HUES6 (cell line): ENCODE data around the gene LYPD1.

Experiments
- H3K27ac ChIP-seq: 2 replicates; pipeline ENCODE4 v1.7.0; 2013; ENCODE audit warnings: low read depth, mild to moderate bottlenecking, low read length, inconsistent platforms
- H3K27me3 ChIP-seq: 2 replicates; pipeline ENCODE4 v1.6.1; 2013; ENCODE audit warnings: low read length; ENCODE audit not compliant: control insufficient read depth, insufficient read depth
- H3K36me3 ChIP-seq: 2 replicates; pipeline ENCODE4 v1.6.1; 2013; ENCODE audit warnings: low read length; ENCODE audit not compliant: control insufficient read depth, insufficient read depth
- H3K4me1 ChIP-seq: 2 replicates; pipeline ENCODE4 v1.6.1; 2013; ENCODE audit warnings: low read length; ENCODE audit not compliant: control insufficient read depth, insufficient read depth
- H3K4me3 ChIP-seq: 2 replicates; pipeline ENCODE4 v1.5.1; 2013; ENCODE audit warnings: low read depth, low read length
- H3K9ac ChIP-seq: one replicate; pipeline ENCODE4 v1.6.1; 2013; ENCODE audit warnings: mild to moderate bottlenecking, low read length
- H3K9me3 ChIP-seq: 2 replicates; pipeline ENCODE4 v1.6.1; 2013; ENCODE audit warnings: low read depth, low read length; ENCODE audit not compliant: control insufficient read depth, insufficient read depth

The LYPD1 gene

GRCh38 chr2:132607426-132608090 is 62.4 kb downstream of the LYPD1 start:
- no peak overlapping the region for H3K4me3 ChIP-seq
- H3K9ac ChIP-seq, result no peak overlapping the region
- peaks cover 16% of the 10 kb centered on the region for H3K4me1 ChIP-seq
- H3K9me3 ChIP-seq, result no peaks in the 10 kb centered on the region
- H3K27ac ChIP-seq, result no peak overlapping the region
- no peaks in the 10 kb centered on the region for H3K27me3 ChIP-seq
- no peaks in the 10 kb centered on the region for H3K36me3 ChIP-seq

DNA sequence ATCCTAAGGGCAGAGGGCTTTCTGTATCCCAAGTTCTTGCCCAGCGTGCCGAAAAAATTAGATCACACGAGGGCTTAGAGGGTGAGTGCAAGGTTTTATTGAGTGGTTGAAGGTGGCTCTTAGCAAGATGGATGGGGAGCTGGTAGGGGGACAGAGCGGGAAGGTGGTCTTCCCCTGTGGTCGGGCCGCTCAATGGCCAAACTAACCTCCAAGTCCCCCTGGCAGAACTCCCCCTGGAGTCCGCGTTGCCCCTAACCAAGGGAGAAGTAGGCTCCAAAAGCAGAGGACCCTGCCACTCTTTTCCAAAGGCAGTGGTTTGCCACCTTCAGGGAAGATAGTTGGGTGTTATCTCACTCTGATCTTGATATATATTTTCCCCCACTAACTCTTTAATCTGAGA is 63.4 kb downstream of the LYPD1 start:
- no peak overlapping the region for H3K9ac ChIP-seq
- H3K9me3 ChIP-seq, result no peaks in the 10 kb centered on the region
- H3K27me3 ChIP-seq, result no peaks in the 10 kb centered on the region
- H3K36me3 ChIP-seq, result no peaks in the 10 kb centered on the region
- peaks cover 13% of the 10 kb centered on the region for H3K4me1 ChIP-seq
- no peak overlapping the region for H3K27ac ChIP-seq
- no peak overlapping the region for H3K4me3 ChIP-seq

DNA sequence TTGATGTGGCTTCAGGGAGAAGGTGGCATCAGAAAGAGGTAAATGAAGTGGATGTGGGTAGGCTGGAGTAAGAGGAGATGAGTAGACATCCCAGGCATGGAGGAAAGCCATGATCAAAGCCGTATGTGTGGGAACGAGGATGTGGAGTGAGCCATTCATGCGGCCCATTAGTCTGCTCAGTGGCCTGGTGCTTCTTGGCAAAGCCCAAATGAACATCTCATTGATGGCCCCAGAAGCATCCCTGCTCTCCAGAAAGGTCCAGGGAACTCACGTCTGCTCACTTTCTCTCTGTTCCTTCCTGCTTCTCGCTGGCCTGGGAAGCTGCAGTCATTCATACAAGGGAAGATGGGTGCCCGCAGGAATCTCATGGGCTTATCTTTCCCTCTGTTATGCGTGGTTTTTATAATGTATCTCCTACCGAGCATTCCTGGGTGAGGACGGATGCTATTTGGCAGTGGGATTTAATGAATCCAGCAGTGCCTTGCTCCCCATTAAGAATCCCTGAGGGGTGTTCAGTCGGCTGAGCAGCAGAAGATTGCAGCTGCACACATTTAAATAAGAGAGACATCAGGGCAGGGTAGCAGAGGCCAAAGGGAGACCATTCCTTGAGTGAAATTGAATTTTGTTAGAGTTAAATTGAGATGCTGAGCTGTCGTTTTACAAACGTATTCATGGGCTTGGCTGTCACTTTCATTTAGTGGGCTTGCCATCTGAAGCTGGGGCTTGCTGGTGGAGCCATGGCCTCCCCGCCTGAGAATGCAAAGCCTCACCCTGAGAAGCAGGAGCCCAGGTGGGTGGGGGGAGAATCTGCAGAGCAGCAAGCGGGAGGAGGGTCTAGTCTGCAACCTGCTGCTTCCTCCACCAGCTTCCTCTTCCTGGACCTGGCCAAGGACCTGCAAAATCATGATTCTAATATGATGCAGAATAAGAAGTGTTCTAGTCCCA is 64.5 kb downstream of the LYPD1 start:
- Histone ChIP-seq H3K9ac (no peak overlapping the region), H3K4me3 (no peak overlapping the region), H3K4me1 (peaks cover 13% of the 10 kb centered on the region), H3K36me3 (no peaks in the 10 kb centered on the region), H3K27me3 (no peaks in the 10 kb centered on the region), H3K27ac (no peak overlapping the region), H3K9me3 (no peaks in the 10 kb centered on the region)

- Histone ChIP-seq H3K9ac (no peak overlapping the region), H3K27ac (no peak overlapping the region), H3K27me3 (no peaks in the 10 kb centered on the region), H3K4me1 (peaks cover 13% of the 10 kb centered on the region), H3K4me3 (no peak overlapping the region), H3K36me3 (no peaks in the 10 kb centered on the region), H3K9me3 (no peaks in the 10 kb centered on the region)
These were observed 65.4 kb downstream of the LYPD1 start for GRCh38 chr2:132604561-132604960.

- no peak overlapping the region for H3K9ac ChIP-seq
- no peaks in the 10 kb centered on the region for H3K4me1 ChIP-seq
- H3K27me3 ChIP-seq, result no peaks in the 10 kb centered on the region
- H3K27ac ChIP-seq, result no peak overlapping the region
- peaks cover 7% of the 10 kb centered on the region; the same call in 1 of the 2 replicates for H3K9me3 ChIP-seq
- H3K4me3 ChIP-seq, result no peak overlapping the region
- H3K36me3 ChIP-seq, result no peaks in the 10 kb centered on the region
These were observed 70.4 kb downstream of the LYPD1 start for GRCh38 chr2:132599556-132599955.

- Histone ChIP-seq H3K4me3 (no peak overlapping the region), H3K36me3 (no peaks in the 10 kb centered on the region), H3K27me3 (no peaks in the 10 kb centered on the region), H3K9ac (no peak overlapping the region), H3K4me1 (peaks cover 2% of the 10 kb centered on the region; the same call in 1 of the 2 replicates), H3K9me3 (peaks cover 7% of the 10 kb centered on the region; the same call in 1 of the 2 replicates), H3K27ac (no peak overlapping the region)
These were observed 71.5 kb downstream of the LYPD1 start for GRCh38 chr2:132598536-132598935.

DNA sequence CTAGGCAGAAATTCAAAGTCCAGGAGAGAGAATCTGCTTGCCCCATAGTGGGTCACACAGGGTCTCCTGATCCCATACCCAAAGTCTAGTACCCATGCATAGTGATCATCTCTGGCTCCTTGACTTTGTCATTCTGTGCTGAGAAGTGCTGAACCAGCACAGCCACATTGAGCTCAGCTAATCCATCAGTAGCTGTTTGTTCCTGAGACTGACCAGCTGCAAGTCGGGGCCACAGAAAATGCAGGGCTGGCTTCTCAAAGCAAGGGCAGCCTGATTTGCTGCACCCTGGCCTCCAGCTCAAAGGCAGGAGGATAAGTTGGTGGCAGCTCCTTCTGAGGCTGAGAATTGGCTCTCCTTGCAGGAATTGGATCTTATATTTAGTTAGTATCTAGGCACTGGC is 72.2 kb downstream of the LYPD1 start:
- Histone ChIP-seq H3K27ac (no peak overlapping the region), H3K36me3 (no peaks in the 10 kb centered on the region), H3K9ac (no peak overlapping the region), H3K4me3 (no peak overlapping the region), H3K27me3 (no peaks in the 10 kb centered on the region), H3K4me1 (peaks cover 8% of the 10 kb centered on the region; the same call in 1 of the 2 replicates), H3K9me3 (peaks cover 7% of the 10 kb centered on the region; the same call in 1 of the 2 replicates)

DNA sequence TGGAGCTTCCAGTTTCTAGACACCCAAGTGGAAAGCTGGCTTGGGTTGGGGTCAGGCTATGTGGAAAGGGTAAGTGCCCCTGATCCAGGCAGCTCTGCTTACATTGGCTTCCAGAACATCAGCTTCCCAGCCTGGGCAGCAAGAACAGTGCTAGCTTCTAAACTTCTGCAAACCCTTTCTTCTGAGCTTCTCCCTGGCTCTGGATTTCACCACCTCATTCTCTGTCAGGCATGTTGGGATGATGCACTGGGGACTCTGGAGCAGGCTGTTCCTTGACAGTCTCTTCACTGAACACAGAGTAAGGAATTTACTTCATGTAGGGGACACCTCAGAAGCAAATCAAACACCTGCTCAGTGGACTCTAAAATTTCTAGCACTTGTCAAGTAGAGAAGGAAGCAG is 72.8 kb downstream of the LYPD1 start:
- Histone ChIP-seq H3K4me1 (peaks cover 10% of the 10 kb centered on the region; the same call in 1 of the 2 replicates), H3K4me3 (no peak overlapping the region), H3K27me3 (no peaks in the 10 kb centered on the region), H3K36me3 (no peaks in the 10 kb centered on the region), H3K9ac (no peak overlapping the region), H3K9me3 (peaks cover 7% of the 10 kb centered on the region; the same call in 1 of the 2 replicates), H3K27ac (no peak overlapping the region)

DNA sequence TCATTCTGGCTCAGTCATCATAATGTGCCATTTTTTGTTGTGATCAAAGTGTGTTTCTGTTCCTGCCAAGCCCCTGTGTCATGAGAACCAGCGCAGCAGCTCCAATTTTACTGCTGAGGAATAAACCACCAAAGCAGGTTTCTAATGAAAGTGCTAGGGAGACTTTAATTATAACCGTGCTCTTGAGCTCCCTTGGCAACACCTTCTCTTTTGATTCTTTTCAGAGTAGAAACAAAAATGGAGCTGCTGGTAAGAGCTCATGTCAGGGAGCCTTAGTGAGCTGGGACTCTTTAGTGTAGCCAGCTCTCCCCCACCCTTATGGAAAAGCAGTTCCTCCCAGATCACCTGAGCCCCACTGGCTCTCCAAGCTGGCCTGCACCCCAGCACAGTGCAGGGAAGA is 74.3 kb downstream of the LYPD1 start:
- Histone ChIP-seq H3K4me1 (peaks cover 10% of the 10 kb centered on the region; the same call in 1 of the 2 replicates), H3K9ac (no peak overlapping the region), H3K27me3 (no peaks in the 10 kb centered on the region), H3K9me3 (peaks cover 7% of the 10 kb centered on the region; the same call in 1 of the 2 replicates), H3K27ac (no peak overlapping the region), H3K4me3 (no peak overlapping the region), H3K36me3 (no peaks in the 10 kb centered on the region)

GRCh38 chr2:132595186-132595585 is 74.8 kb downstream of the LYPD1 start:
- Histone ChIP-seq H3K9ac (no peak overlapping the region), H3K27ac (no peak overlapping the region), H3K4me1 (peaks cover 15% of the 10 kb centered on the region; the same call in 1 of the 2 replicates), H3K4me3 (no peak overlapping the region), H3K9me3 (peaks cover 7% of the 10 kb centered on the region; the same call in 1 of the 2 replicates), H3K27me3 (no peaks in the 10 kb centered on the region), H3K36me3 (no peaks in the 10 kb centered on the region)
